HG03342 (cell line): ENCODE data around the gene PPP4R4.
A peak's percentile ranks its signal among the peaks of the same experiment; 100 is the strongest.
"Not testable (repeated sequence)": the region's sequence is repeated elsewhere in the genome, so short reads cannot be mapped to it uniquely, and the experiment has no call there.

ENCODE experiments used
- ATAC-seq: cut with Tn5 transposase; IDR thresholded peaks from one replicate; pipeline ENCODE4 v1.9.1; 2021; ENCODE audit warnings: mild to moderate bottlenecking, moderate library complexity; ENCODE audit not compliant: unreplicated experiment

The PPP4R4 gene

DNA sequence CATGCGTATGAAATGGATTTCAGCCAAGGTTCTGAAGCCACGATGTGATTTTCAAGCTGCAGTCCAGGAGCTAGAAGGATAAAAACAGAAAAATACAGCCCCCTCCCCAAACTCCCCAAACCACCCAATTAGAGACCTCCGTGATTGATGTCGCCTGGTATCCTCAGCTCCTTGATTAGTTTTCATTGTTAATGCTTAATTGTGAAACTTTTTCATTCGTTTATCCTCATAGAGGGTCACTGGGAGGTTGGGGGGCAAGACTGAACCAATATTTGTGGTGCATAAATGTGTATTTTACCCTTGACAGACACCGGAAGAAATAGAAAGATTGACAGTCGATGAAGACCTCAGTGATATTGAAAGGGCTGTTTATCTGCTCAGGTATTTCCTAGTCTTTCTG, 1.6 kb downstream of the PPP4R4 start:
- ATAC-seq, result no peak

GRCh38 chr14:94176808-94177207, 2.7 kb downstream of the PPP4R4 start:
- ATAC-seq, result no peak

GRCh38 chr14:94177806-94178205, 3.7 kb downstream of the PPP4R4 start:
- ATAC-seq, result no peak

DNA sequence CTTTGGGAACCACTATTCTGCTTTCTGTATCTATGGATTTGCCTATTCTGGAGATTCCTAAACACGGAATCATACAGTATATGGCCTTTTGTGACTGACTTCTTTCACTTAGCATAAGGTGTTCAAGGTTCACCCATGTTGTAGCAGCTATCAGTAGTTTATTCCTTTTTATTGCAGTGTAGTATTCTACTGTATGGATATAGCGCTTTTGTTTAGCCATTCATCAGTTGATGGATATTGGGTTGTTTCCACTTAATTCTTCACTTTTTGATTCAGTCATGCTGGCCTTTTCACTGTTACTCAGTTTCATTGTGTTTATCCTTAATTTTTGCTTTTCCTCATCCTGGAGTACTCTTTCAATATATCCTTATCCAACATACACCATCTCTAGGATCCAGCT, 5.1 kb downstream of the PPP4R4 start:
- no peak for ATAC-seq

GRCh38 chr14:94180655-94181271, 6.6 kb downstream of the PPP4R4 start:
- ATAC-seq, result peak; percentile 68

DNA sequence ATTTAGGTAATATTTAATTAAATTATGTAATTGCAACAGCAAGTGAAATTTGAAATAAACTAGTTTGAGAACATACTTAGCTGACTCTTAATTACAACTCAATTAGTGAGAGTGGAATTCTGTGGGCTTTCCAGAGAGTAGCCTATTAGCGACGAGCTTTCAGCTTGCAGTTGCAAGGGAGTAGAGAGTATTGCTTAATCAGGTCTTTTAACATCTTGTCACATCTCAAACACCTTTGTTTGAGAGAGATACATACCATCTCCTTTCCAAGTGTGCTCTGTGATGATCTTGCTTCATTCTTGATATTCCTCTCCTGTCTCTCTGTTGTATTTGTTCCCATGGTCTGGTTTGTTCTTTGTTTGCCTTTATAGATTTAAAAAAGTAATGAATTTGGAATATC, 7.7 kb downstream of the PPP4R4 start:
- ATAC-seq, result no peak

DNA sequence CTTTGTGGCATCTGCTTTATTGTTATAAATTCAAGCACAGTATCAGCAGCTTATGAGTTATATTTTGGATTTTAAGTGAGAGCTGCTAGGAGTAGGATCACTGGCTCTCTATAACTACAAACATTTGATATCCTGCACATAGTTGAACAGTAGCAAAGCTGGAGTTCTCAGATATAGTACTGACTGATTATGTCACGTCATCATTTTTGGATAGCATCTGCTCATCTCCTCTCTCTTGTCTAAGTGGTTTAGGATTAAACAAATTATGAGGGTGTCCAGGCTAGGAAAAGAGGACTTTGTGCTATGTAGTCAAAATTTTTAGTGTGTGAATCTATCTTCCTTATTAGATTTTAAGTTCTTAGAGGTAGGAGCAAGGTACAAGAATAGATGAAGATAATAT, 18.4 kb downstream of the PPP4R4 start:
- ATAC-seq, result no peak

DNA sequence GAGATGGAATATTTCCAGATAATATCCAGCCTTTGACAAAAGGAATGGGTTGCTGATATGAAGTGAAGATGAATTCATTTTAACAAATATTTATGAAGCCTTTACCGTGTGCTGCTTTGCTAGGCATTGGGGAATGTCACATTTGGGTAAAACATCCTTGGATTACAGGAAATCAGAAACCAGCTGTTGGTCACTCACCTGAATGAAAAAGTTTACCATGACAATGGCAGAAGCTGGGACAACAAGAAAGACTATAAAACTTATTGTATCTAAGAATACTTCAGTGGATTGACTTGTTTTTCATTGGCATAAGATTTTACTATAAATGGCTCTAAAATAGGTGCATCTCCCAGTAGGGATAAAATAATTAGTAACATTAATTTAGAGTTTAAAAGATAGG, 19.7 kb downstream of the PPP4R4 start:
- no peak for ATAC-seq

DNA sequence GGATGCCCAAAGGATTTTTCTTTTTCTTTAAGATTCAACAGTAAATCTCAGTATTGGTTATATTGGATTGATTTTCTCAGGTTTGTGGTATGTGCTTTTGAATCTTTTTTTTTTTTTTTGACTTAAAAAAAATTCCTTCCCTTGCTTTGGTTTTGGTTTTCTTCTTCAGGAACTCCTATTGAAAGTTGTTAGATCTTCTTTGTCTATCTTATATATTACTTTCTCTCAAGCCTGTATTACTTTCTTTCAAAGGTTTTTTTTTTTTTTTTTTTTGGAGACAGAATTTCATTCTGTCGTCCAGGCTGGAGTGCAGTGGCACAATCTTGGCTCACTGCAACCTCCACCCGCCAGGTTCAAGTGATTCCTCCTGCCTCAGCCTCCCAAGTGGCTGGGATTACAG, 21.9 kb downstream of the PPP4R4 start:
- ATAC-seq, result no peak

GRCh38 chr14:94203473-94204210, 29.5 kb downstream of the PPP4R4 start:
- no peak for ATAC-seq

DNA sequence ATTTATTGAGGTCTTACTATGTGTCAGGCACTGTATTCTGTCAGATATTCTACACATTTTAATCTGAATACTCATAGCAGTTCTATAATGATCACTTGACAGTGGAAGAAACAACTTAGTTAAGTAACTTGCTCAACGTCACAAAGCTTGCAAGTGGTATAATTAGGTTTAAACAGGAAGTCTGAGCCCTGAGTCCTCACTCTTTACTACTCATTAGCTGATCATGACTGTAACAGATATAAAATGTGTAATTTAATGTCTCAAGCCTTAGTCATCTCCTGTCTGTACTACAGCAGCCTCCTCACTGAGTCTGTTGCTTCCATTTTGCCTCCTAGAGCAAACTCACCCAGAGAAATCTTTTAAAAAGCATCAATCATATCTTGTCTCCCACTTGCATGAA, 38.9 kb downstream of the PPP4R4 start:
- ATAC-seq, result no peak

- no peak for ATAC-seq
These were observed 39.6 kb downstream of the PPP4R4 start for GRCh38 chr14:94213741-94214140.

GRCh38 chr14:94217116-94217515, 43.0 kb downstream of the PPP4R4 start:
- ATAC-seq, result no peak

GRCh38 chr14:94218198-94218886, 44.2 kb downstream of the PPP4R4 start:
- not testable (repeated sequence) for ATAC-seq

- ATAC-seq, result no peak
These were observed 49.9 kb downstream of the PPP4R4 start for GRCh38 chr14:94224040-94224439.

GRCh38 chr14:94225460-94226378, 51.6 kb downstream of the PPP4R4 start:
- ATAC-seq, result no peak

GRCh38 chr14:94227029-94227428, 52.9 kb downstream of the PPP4R4 start:
- no peak for ATAC-seq

DNA sequence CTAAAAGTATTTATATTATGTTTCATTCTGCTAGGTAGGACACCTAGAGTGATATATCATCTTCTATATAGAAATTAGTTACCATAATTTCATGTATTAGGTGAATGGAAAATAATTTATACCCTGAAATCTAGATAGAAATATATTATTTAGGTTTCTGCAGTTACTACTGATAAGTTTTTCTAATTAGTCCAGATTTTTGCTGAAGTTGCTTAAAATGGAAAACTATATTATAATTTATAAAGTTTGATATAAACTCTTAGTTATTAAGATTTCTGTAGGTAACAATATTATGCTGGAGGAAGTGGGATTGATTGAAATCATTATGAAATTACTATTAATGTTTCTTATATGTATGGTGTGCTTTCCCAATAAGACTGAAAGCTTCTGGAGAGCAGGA, 62.9 kb downstream of the PPP4R4 start:
- ATAC-seq, result no peak

- ATAC-seq, result no peak
These were observed 63.9 kb downstream of the PPP4R4 start for GRCh38 chr14:94237983-94238382.

DNA sequence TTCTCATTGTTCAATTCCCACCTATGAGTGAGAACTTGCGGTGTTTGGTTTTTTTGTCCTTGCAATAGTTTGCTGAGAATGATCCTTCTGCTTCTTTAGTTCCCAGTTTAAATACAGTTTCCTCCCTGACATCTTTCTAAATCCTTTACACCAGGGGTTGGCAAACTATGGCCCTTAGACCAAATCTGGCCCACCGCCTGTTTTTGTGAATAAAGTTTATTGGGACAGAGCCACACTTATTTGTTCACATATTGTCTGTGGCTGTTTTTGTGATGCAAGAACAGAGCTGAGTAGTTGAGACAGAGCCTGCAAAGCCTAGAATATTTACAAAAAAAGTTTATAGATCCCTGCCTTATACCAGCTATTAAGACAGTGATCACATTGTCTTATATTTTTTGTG, 65.3 kb downstream of the PPP4R4 start:
- no peak for ATAC-seq

DNA sequence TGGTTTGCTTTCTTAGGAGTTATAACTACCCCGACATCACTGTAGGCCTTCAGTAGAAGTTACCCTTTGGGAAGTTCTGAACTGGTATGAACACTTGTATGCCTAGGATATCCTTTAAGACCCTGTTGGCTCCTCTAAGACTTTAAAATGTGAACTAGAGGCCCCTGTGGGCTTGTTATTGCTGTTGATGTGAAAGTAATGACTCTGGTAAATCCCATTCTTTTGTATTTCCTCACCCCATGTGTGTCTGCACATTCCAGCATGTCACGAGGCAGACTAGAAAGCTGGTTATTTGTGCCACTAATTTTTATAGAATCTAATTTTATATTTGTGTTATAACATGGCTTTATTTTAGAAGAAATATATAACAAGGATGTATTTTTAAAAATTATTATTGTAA, 70.1 kb downstream of the PPP4R4 start:
- ATAC-seq, result no peak
